Occipital lobe (tissue), 2 donors: Measurements from ENCODE around the gene PIK3C3. TPM values are rescaled to one million over a fixed set of nuclear protein-coding genes. Genes with fewer than 3 reads are reported as not detected.

ENCODE experiments used
- DNase-seq: peaks from one replicate; lab custom pipeline; 2025; lab: John Stamatoyannopoulos, UW
- total RNA-seq: library from RNA; depleted of rRNA; stranded (reverse); fragments of >200 nt; gene quantifications from one replicate; pipeline ENCODE4 v1.2.3, GENCODE V29; 2014

Gene PIK3C3
- total RNA-seq, 1 donor from 2014 or later = 108 TPM

GRCh38 chr18:42126586-42126985, 171.6 kb downstream of the PIK3C3 start:
- no peak for DNase-seq

- DNase-seq = no peak
These were observed 176.3 kb downstream of the PIK3C3 start for GRCh38 chr18:42131066-42131929.

- DNase-seq = no peak
These were observed 176.9 kb downstream of the PIK3C3 start for GRCh38 chr18:42131930-42132244.
